ENCODE measurements around the gene XKR7. TPM values are rescaled to one million over a fixed set of nuclear protein-coding genes. Genes with fewer than 3 reads are reported as not detected.

XKR7 gene
- total RNA-seq, 1 experiment from 2014 or later: 0.73 TPM

DNA sequence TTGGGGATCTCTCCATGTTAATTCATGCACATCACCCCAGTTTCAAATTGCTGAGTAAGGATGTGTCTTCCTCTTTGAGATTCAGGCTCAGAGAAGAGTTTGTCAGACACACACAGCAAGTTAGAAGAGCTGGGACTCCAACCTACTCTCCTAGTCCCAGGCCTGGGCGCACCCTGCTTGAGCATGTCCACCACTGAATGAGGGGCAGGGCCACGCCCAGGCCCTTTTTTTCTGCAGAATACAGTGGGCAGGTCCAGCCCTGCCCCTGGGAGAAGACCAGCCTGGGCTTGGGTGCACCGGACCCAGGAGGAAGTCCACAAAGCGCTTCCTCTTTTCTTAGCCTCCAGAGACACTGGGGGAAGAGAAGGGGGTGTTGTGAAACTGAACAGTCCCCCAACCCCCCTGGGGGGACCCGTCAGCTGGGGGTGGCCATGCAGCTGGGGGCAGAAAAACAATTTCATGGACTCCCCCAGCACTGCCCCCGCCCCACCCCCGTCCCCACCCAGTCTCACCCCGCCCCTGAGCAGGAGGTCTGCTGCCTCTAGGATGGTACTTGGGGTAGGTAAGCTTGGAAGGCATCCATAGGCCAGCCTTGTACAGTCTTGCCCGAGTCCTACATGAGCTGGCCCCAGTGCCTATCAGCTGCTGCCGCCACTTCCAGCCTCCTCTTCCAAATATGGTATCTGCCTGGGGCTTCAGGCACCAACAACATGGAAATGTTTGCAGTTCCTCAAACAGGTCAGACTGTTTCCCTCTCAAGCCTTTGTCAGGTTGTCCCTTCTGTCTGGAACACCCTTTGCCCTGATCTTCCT lies 72.4 kb downstream of the XKR7 start:
- no peaks in the 10 kb centered on the region for H3K36me3 ChIP-seq (replicated peaks; ENCODE audit: control insufficient read depth, insufficient read depth, low read length)
- H3K4me3 ChIP-seq (ENCODE audit: insufficient read depth, low read depth, low read length): no peak overlapping the region
- no peaks in the 10 kb centered on the region; the same call in 1 of the 2 replicates for H3K27me3 ChIP-seq (ENCODE audit: control insufficient read depth, insufficient read depth, low read length)
- peak; percentile 59 for DNase-seq

DNA sequence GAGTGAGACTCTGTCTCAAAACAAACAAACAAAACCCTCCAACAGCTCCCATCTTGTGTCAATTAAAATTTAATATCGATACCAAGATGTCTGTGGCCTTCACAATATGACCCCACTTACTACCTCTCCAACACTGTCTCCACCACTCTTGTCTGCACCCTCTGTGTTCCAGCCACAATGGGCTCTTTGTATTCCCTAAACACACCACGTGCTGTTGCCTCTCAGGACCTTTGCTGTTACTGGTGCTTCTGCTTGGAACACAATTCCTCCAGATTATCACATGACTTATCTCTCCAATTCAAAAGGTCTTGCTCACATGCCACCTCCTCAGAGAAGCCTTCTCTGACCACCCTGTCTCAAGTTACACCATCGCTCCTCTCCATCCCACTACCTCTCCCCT lies 78.0 kb downstream of the XKR7 start:
- peaks cover 15% of the 10 kb centered on the region for H3K27me3 ChIP-seq (ENCODE audit: control insufficient read depth, insufficient read depth, low read length)
- DNase-seq: no peak

DNA sequence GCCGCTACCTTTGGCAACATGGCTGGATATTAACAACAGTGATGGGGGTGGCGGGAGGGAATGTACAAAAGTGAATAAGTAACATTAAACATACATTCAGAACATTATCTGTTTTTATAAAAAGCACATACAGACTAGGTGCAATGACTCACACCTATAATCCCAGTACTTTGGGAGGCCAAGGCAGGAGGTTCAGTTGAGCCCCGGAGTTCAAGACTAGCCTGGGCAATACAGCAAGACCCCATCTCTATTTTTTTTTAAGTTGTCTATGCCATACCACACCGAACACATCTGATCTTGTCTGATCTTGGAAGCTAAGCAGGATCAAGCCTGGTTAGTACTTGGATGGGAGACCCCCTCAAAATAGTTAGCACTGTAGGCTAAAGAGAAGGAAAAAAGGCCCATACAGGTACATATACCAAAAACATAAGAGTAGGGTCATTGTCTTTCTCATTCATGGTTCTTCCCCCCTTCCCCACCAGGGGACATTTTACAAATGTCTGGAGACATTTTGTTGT lies 82.4 kb downstream of the XKR7 start:
- no peak for DNase-seq
- no peak overlapping the region for H3K4me3 ChIP-seq (ENCODE audit: insufficient read depth, low read depth, low read length)
- H3K36me3 ChIP-seq (replicated peaks; ENCODE audit: control insufficient read depth, insufficient read depth, low read length): no peaks in the 10 kb centered on the region
- H3K27me3 ChIP-seq (ENCODE audit: control insufficient read depth, insufficient read depth, low read length): peaks cover 45% of the 10 kb centered on the region

More for the DNA sequence above, 78.0 kb downstream of the XKR7 start:
- Histone ChIP-seq H3K4me3 (ENCODE audit: insufficient read depth, low read depth, low read length) (no peak overlapping the region), H3K36me3 (replicated peaks; ENCODE audit: control insufficient read depth, insufficient read depth, low read length) (no peaks in the 10 kb centered on the region)

DNA sequence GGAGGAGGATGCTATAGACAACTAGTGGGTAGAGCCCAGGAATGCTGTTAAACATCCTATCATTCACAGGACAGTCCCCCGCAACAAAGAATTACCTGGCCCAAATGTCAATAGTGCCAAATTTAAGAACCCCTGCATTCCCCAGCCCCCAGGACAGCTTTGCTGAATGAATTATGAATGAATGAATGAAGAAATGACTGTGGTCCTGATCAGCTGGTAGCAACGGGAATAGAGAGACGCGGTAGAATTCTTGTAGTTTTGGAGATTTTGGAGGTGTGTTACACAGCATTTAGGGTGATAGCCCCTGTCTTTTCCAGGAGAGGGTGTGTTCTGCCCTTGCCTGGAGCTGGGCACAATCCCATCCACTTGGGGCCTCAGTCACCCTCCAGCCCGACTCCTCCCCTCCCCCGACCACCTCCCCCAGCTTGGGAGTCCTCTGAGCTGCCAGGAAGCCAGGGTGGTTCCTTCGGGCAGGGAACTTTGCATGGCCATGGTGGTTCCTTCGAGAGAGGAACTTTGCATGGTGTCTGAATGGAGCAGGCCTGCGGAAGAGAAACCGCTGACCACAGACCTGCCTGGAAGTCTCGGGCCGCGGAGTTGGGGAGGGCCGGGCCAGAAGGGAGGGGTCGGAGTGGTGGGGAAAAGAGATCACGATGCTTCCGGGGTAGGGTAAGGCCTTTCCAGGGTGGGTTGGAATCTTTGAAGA lies 83.1 kb downstream of the XKR7 start:
- Histone ChIP-seq H3K27me3 (ENCODE audit: control insufficient read depth, insufficient read depth, low read length) (peaks cover 45% of the 10 kb centered on the region), H3K4me3 (ENCODE audit: insufficient read depth, low read depth, low read length) (peak overlapping the region; percentile 61), H3K36me3 (replicated peaks; ENCODE audit: control insufficient read depth, insufficient read depth, low read length) (no peaks in the 10 kb centered on the region)
- peak; percentile 85 for DNase-seq

DNA sequence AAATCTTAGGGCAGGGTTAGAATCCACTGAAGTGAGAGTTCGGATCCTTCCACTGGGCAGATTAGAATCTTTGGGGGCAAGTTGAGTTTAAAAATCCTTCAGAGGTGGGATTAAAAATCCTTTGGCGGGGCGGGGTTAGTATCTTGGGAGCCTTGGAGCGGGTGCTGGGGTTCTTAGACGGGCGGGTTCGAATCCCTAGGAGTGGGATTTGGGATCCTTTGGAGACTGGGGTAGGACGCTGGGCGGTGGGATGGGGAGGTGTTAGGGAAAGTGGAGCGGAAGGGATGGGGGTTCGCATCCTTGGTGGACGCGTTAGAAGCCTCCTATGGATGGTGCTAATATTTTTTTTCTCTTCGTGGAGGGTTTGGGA lies 83.8 kb downstream of the XKR7 start:
- H3K4me3 ChIP-seq (ENCODE audit: insufficient read depth, low read depth, low read length): peak overlapping the region; percentile 61
- H3K27me3 ChIP-seq (ENCODE audit: control insufficient read depth, insufficient read depth, low read length): peaks cover 45% of the 10 kb centered on the region
- DNase-seq: no peak
- no peaks in the 10 kb centered on the region for H3K36me3 ChIP-seq (replicated peaks; ENCODE audit: control insufficient read depth, insufficient read depth, low read length)

DNA sequence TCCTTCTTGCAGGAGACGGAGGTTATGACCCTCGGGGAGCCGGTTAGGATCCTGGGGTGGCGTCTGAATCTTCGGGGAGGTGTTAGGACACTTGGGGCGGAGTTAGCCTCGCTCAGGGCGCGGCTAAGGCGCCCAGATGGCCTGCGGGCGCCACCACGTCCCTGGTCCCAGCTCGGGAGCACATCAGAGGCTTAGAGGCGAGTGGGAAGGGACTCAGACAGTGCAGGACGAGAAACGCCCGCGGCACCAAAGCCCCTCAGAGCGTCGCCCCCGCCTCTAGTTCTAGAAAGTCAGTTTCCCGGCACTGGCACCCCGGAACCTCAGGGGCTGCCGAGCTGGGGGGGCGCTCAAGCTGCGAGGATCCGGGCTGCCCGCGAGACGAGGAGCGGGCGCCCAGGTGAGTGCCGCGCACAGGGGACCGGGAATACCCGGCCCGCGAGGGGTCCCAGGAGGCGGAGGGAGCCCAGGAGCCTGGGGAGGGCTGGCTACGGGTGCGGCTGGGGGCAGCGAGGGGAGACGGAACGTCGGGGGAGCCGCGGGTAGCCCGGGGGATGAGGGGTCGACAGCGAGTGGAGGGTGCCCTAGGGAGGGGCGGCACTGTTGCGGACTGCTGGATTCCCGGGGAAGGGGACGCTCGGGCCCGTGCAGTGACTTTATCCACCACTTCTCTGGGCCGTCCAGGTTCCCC lies 84.3 kb downstream of the XKR7 start, which contains the start of gene HCK:
Gene HCK, plus strand, starts transcription at position 153 of the 688 bp plus-strand sequence.
- DNase-seq: peak; percentile 86
- H3K27me3 ChIP-seq (ENCODE audit: control insufficient read depth, insufficient read depth, low read length): peaks cover 45% of the 10 kb centered on the region
- H3K4me3 ChIP-seq (ENCODE audit: insufficient read depth, low read depth, low read length): peak within 1 kb of the TSS; percentile 61
- no peaks in the 10 kb centered on the region for H3K36me3 ChIP-seq (replicated peaks; ENCODE audit: control insufficient read depth, insufficient read depth, low read length)

DNA sequence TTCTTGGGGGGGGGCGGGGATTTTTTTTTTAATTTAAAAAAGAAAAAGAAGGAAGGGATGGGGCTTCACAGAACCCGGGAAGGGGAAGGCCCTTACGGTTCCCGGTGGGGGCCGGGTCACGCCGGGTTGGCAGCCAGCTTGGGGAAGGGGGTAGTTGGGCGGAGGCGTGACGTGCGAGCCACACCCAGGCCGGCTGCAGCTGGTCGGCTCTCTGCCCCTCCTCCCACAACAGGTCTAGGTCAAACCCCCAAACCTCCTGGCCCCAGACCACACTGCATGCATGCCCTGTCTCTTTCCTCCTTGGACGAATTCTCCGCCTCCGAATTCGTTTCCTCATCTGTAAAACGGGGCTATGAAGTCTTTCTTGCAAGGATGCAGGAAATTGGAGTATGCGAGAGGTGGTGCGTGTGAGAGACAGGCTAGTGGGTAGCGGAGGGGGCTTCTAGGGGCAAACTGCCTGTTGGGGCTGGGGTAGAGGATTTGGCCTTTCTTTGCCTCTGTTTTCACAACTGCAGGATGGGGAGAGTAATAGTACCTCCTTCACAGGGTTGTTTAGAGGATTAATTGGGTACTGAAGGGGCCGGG lies 84.9 kb downstream of the XKR7 start:
- DNase-seq: peak; percentile 93
- Histone ChIP-seq H3K4me3 (ENCODE audit: insufficient read depth, low read depth, low read length) (peak overlapping the region; percentile 61), H3K27me3 (ENCODE audit: control insufficient read depth, insufficient read depth, low read length) (peaks cover 45% of the 10 kb centered on the region), H3K36me3 (replicated peaks; ENCODE audit: control insufficient read depth, insufficient read depth, low read length) (no peaks in the 10 kb centered on the region)

Other genes starting within 250 kb of the XKR7 start
- 38.5 and 53.6 TPM in 2 replicates for gene BCL2L1, start 245.3 kb upstream of the XKR7 start, total RNA-seq (2014; rRNA removed; shearing (Covaris generic))
- 119 and 157 TPM in 2 replicates for gene TPX2, start 228.9 kb upstream of the XKR7 start, total RNA-seq (2014; rRNA removed; shearing (Covaris generic))
- 0.21 TPM in 1 of 2 replicates, not detected in the other for gene MYLK2, start 148.8 kb upstream of the XKR7 start, total RNA-seq (2014; rRNA removed; shearing (Covaris generic))
- 0.38 TPM in 1 of 2 replicates, not detected in the other for gene FOXS1, start 122.5 kb upstream of the XKR7 start, total RNA-seq (2014; rRNA removed; shearing (Covaris generic))
- gene DUSP15, start 97.6 kb upstream of the XKR7 start, total RNA-seq (2014; rRNA removed; shearing (Covaris generic)): 1.5 and 2.5 TPM in 2 replicates
- 0.14 TPM in 1 of 2 replicates, not detected in the other for gene TTLL9, start 97.5 kb upstream of the XKR7 start, total RNA-seq (2014; rRNA removed; shearing (Covaris generic))
- 8.4 and 12.8 TPM in 2 replicates for gene PDRG1, start 16.1 kb upstream of the XKR7 start, total RNA-seq (2014; rRNA removed; shearing (Covaris generic))
- gene CCM2L, start 42.3 kb downstream of the XKR7 start, total RNA-seq (2014; rRNA removed; shearing (Covaris generic)): 8.3 and 10.6 TPM in 2 replicates
- 0.70 and 0.76 TPM in 2 replicates for gene HCK, start 84.1 kb downstream of the XKR7 start, total RNA-seq (2014; rRNA removed; shearing (Covaris generic))
- 36.9 and 41.9 TPM in 2 replicates for gene TM9SF4, start 141.6 kb downstream of the XKR7 start, total RNA-seq (2014; rRNA removed; shearing (Covaris generic))
- gene PLAGL2, start 239.6 kb downstream of the XKR7 start, total RNA-seq (2014; rRNA removed; shearing (Covaris generic)): 8.5 and 10.0 TPM in 2 replicates
- gene POFUT1, start 239.7 kb downstream of the XKR7 start, total RNA-seq (2014; rRNA removed; shearing (Covaris generic)): 25.9 and 40.3 TPM in 2 replicates

All from H7 (cell line).